ENCODE data around the gene HOOK2.
"Not testable (repeated sequence)": the region's sequence is repeated elsewhere in the genome, so short reads cannot be mapped to it uniquely, and the experiment has no call there.

The HOOK2 gene

GRCh38 chr19:12774588-12775555, at the start of gene HOOK2:
Gene HOOK2 (minus strand): TSS chr19:12775552. CDS start chr19:12775449, 103 bp downstream.
- no peak for DNase-seq (ENCODE audit: low read depth in 2 of 2)

DNA sequence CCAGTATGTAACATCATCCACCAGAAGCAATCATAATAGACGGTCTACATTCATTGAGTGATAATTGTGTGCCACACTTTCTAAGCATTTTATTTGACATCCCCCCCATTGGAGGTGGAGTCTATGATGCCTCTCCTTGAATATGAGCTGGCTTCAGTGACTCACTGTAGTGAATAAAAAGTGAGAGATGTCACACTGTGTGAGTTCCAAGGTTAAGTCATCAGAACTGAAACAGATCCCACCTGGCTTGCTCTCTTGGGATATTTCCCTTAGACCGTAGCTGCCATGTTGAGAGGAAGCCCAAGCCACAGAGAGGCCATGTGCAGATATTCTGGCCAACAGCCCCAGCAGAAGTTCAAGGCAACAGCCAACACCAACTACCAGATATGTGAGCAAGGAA, 46.4 kb upstream of the HOOK2 start:
- no peak for DNase-seq (ENCODE audit: low read depth in 2 of 2)

GRCh38 chr19:12817810-12818209, 42.5 kb upstream of the HOOK2 start:
- DNase-seq (ENCODE audit: low read depth in 2 of 2) = not testable (repeated sequence)

DNA sequence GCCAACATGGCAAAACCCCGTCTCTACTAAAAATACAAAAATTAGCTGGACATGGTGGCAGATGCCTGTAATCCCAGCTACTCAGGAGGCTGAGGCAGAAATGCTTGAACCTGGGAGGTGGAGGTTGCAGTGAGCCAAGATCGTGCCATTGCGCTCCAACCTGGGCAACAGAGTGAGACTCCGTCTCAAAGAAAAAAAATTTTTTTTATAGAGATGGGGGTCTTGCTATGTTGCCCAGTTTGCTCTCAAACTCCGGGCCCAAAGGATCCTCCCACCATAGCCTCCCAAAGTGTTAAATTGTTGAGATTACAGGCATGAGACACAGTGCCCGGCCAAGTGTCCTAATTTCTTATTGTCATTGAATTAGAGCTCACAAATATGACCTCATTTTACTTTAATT, 41.8 kb upstream of the HOOK2 start:
- not testable (repeated sequence) for DNase-seq (ENCODE audit: low read depth in 2 of 2)

DNA sequence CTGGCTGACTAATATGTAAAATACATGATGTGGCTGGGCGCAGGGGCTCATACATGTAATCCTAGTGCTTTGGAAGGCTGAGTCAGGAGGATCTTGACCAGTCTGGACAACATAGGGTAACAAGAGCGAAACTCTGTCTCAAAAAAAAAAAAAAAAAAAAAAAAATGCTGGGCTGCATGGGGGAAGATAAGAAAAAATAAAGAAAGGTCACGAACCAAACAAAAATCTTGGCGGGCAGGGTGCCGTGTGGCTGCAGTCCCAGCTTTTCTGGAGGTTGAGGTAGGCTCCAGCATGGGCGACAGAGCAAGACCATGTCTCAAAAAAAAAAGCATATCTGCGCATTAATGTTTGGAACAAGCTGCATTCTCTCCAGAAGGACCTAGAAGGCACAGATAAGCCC, 39.7 kb upstream of the HOOK2 start:
- DNase-seq (ENCODE audit: low read depth in 2 of 2) = no peak

DNA sequence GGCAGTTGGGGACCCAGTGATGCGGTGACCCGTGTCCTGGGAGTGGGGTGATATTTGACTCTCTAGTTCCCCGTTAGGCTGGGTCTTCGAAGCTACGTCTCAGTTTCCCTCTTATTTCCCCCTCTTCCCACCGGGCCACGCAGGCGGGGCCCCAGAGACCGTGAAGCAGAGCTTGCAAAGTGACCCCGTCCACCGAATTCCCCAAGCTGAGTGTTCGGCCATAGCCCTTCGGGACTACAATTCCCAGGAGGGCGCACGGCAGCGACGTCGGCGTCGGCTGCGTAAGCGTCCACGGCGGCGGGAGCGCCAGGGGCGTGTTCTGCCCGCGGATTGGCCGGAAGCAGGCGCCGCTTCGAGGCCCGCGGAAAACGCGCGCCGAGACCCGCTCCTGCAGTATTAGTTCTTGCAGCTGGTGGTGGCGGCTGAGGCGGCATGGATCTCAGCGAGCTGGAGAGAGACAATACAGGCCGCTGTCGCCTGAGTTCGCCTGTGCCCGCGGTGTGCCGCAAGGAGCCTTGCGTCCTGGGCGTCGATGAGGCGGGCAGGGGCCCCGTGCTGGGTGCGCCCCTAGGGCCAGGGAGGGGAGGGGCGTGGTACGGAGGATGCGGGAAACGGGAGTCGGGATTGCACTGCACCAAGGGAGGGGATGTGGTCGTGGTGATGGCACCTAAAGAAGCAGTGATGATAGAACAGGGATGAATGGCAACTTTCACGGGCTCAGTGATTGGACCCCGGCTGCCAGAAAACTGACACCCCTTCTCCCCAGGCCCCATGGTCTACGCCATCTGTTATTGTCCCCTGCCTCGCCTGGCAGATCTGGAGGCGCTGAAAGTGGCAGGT, 31.1 kb upstream of the HOOK2 start, which contains the start of gene RNASEH2A:
Gene RNASEH2A (plus strand): TSS at position 343 of the 840 bp plus-strand sequence. CDS start 90 bp downstream, at position 433.
- DNase-seq (ENCODE audit: low read depth in 2 of 2) = peak; percentile 71 to 74

- no peak for DNase-seq (ENCODE audit: low read depth in 2 of 2)
Measured at GRCh38 chr19:12804051-12804450, 28.7 kb upstream of the HOOK2 start.

GRCh38 chr19:12802267-12803106, 27.1 kb upstream of the HOOK2 start:
- DNase-seq (ENCODE audit: low read depth in 2 of 2) = no peak

DNA sequence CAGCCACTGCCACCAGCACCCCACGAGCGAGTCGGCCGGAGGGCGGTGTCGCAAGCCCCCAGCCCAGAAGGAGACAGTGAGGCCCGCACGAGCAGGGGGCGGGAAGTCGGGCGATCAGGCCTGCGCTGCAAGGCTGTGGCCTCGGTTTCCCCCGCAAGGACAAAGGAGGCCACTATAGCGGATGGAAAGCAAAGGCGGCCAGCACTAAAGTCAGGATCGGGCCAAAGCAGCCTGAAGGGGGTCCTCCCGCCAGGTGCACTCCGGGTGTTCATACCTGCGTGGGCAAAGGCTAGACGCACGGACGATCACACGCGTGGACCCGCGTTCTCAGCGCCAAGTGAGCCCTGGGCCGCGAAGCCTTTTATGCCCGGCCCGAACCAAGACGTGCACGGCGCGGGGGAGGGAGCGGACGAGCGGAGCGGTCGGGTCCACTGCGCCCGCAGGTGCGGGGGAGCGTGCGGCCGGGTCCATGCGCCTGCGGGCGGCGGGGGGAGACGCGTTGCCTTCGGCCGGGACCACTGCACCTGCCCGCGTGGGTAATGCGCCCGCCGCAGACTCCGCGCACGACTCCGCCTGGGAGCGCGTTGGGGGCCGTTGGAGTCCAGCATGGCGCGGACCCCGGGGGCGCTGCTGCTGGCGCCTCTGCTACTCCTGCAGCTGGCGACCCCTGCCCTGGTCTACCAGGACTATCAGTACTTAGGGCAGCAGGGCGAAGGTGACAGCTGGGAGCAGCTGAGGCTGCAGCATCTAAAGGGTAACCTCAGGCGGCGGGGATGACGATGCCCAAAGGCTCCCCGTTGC, 26.3 kb upstream of the HOOK2 start, which contains the start of the genes PRDX2 and THSD8:
Gene PRDX2 (minus strand): TSS at position 335 of the 801 bp plus-strand sequence. CDS start 539 bp downstream, outside the sequence.
Gene THSD8 (plus strand): TSS at position 604 of the 801 bp plus-strand sequence. CDS start 3 bp downstream, at position 607.
- no peak for DNase-seq (ENCODE audit: low read depth in 2 of 2)

GRCh38 chr19:12800923-12801465, 25.6 kb upstream of the HOOK2 start:
- DNase-seq (ENCODE audit: low read depth in 2 of 2) = no peak

DNA sequence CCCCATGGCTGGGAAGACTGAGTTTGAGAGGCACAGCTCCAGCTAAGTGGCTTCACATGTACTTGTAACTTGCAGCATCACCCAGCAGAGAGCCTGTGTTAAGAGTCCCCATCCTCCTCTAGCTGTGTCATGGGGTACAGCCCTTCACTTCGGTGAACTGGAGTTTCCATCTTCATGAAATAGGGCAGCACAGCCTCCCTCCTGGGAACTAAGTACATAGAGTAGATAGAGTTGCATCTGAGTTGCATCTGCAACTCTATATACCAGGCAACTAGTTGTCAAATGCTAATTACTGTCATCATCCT, 25.1 kb upstream of the HOOK2 start:
- no peak for DNase-seq (ENCODE audit: low read depth in 2 of 2)

DNA sequence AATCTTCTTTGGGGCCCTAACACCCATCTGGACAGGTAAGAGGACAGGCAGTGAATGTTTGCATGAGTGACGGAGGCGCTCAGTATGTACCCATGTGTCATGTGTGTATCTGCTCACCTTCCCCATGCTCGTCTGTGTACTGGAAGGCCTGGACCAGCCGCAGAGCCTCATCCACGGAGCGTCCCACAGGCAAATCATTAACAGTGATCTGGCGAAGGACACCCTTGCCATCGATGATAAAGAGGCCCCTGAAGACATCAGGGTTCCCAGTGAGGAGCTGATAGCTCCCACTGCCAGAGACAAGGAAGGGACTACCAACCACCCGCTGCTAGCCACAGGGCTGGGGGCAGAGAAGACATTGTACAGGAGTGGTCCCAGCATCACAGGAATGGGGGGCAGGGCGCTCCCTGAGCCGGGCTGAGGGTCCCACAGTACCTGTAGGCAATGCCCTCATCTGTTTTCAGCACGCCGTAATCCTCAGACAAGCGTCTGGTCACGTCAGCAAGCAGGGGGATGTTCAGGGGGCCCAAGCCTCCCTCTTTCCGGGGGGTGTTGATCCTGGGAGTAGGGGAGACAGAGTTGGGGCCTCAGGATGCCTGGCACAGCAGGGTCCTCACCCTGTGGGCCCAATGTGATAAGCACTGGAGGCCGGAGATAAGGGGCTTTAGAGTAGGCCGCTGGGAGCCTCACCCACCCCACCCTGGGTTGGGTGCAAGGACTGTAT, 24.6 kb upstream of the HOOK2 start:
- no peak for DNase-seq (ENCODE audit: low read depth in 2 of 2)

DNA sequence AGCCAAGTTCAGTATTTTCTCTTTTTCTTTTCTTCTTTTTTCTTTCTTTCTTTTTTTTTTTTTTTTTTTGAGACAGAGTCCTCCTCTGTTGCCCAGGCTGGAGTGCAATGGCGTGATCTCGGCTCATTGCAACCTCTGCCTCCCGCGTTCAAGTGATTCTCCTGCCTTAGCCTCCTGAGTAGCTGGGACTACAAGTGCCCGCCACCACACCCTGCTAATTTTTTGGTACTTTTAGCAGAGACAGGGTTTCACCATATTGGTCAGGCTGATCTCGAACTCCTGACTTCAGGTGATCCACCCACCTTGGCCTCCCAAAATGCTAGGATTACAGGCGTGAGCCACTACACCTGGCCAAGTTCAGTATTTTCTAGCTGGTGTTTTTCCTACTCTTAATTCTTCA, 22.3 kb upstream of the HOOK2 start:
- not testable (repeated sequence) for DNase-seq (ENCODE audit: low read depth in 2 of 2)

GRCh38 chr19:12797141-12797587, 21.8 kb upstream of the HOOK2 start:
- DNase-seq (ENCODE audit: low read depth in 2 of 2) = no peak

DNA sequence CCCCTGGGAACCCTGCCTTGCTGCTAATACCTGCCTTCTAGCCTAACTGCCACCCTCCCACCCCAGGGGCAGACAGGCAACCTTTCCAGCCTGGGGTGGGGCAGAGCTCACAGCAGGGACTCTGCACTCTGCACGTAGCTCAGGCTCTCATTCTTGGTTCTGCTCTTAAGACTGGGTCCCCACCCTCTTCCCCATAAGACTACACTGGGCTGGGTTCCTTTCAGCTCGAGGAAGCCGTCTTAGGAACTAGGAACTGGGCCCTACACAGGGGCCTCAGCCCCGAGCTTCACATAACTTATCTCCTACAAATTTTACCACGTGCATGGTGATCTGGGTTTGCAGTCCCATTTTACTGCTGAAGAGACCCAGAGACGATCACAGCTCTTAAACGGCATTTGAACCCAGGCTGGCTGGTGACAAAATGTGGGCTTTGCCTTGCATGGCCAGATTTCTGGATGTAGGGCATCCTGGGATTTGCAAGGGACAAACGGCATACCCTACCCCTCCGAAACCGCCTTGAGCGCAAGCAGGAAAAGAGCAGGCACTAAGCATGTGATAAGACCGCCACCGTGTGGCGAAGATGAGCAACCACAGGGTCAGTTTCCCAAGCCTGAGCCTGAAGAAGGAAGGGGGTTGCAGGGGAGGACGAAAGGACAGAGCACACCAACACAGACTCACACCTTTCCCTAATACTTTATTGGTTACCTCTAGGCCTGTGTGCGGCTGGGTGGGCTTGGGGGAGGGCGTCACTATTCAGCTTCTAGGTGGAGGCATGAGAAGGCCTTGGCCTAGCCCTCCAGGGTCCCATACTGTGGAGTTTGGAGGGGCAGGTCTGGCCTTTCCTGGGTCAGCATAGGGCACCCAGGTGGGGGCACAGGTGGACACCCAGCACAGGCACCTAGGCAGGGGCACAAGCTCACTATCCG, 21.1 kb upstream of the HOOK2 start:
- peak; percentile 55 to 60 for DNase-seq (ENCODE audit: low read depth in 2 of 2)

- no peak for DNase-seq (ENCODE audit: low read depth in 2 of 2)
Measured at GRCh38 chr19:12794971-12795381, 19.6 kb upstream of the HOOK2 start.

DNA sequence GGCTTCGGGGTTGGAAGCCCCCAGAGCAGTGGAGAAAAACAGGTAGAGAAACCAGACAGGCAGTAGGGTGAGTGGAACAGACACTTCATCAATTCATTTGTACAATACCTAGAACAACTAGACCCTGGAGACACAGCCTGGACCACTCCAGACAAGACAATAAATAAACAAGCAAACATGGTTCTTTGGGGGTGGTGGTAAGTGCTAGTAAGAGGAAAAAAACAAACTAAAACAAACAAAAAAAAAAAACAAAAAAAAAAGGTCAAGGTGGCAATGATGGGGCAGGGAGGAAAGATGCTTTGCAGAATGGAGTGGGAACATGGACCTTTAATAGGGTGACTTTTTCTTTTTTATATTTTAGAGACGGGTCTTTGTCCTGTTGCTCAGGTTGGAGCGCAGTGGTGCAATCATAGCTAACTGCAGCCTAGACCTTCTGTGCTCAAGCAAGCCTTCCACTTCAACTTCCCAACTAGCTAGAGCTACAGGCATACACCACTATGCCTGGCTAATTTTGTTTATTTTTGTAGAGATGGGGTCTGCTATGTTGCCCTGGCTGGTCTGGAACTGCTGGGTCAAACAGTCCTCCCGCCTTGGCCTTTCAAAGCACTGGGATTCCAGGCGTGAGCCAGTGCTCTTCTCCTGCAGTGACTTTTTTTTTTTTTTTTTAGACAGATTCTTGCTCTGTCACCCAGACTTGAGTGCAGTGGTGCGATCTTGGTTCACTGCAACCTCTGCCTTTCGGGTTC, 19.0 kb upstream of the HOOK2 start:
- no peak for DNase-seq (ENCODE audit: low read depth in 2 of 2)

Measured in stimulated activated CD8-positive, alpha-beta memory T cell treated with anti-CD3 and anti-CD28 coated beads, Interleukin-2, amount 100 ng/mL, for 1 hour (primary cell).